Osteocyte (in vitro differentiated cells): ENCODE results near the gene AIF1. TPM values are rescaled to one million over a fixed set of nuclear protein-coding genes. Genes with fewer than 3 reads are reported as not detected.
A peak's percentile ranks its signal among the peaks of the same experiment; 100 is the strongest.

ENCODE experiments used
- DNase-seq: peaks from one replicate; pipeline ENCODE4 v3.0.0; 2021; ENCODE audit warnings: mixed read lengths; ENCODE audit not compliant: unreplicated experiment; ENCODE audit errors: extremely low spot score
- H3K27ac Mint-ChIP-seq: one replicate; pipeline ENCODE4 v1.8.0; 2021; ENCODE audit warnings: mild to moderate bottlenecking, mixed read lengths; ENCODE audit not compliant: unreplicated experiment
- H3K27me3 Mint-ChIP-seq: one replicate; pipeline ENCODE4 v1.8.0; 2021; ENCODE audit warnings: mixed read lengths; ENCODE audit not compliant: unreplicated experiment
- H3K36me3 Mint-ChIP-seq: one replicate; pipeline ENCODE4 v1.8.0; 2021; ENCODE audit warnings: mixed read lengths; ENCODE audit not compliant: unreplicated experiment
- H3K4me1 Mint-ChIP-seq: one replicate; pipeline ENCODE4 v1.8.0; 2021; ENCODE audit warnings: mixed read lengths; ENCODE audit not compliant: unreplicated experiment
- H3K4me3 Mint-ChIP-seq: one replicate; pipeline ENCODE4 v1.8.0; 2021; ENCODE audit warnings: mild to moderate bottlenecking, moderate library complexity, mixed read lengths; ENCODE audit not compliant: unreplicated experiment
- H3K9me3 Mint-ChIP-seq: one replicate; pipeline ENCODE4 v1.8.0; 2021; ENCODE audit warnings: mixed read lengths; ENCODE audit not compliant: unreplicated experiment
- CTCF ChIP-seq: fragments of 200-600 bp; sonication (generic); IDR thresholded peaks from 2 replicates; pipeline ENCODE4 v1.5.0; 2021; ENCODE audit warnings: antibody characterized with exemption, mild to moderate bottlenecking, moderate library complexity
- total RNA-seq: library from RNA; stranded (reverse); gene quantifications from 2 replicates; pipeline ENCODE4 v1.2.1, GENCODE V29; 2021

The AIF1 gene
- total RNA-seq, 1 donor from 2014 or later, result not detected

DNA sequence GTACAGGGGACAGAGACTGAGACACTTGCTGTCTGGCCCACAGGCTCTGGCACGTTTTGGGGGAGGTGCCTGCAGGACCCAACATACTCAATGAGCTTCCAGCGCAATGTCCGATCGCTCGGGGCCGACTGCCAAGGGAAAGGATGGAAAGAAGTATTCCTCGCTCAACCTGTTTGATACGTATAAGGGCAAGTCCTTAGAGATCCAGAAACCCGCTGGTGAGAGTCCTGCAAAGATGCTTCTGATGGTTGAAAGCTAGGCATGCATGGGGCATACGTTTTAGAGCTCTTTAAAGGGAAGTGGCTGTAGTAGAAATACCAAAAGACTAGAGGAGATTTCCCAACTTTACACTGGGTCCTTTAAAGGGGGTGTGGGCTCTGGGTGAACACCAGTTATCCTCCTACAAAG lies 7.7 kb downstream of the AIF1 start:
- H3K27me3 Mint-ChIP-seq, result no peaks in the 10 kb centered on the region
- H3K36me3 Mint-ChIP-seq, result peaks cover 37% of the 10 kb centered on the region
- no peaks in the 10 kb centered on the region for H3K9me3 Mint-ChIP-seq
- peak overlapping the region; percentile 92 for H3K27ac Mint-ChIP-seq
- TF ChIP-seq CTCF, result no peak
- peaks cover 18% of the 10 kb centered on the region for H3K4me1 Mint-ChIP-seq
- H3K4me3 Mint-ChIP-seq, result peak overlapping the region; percentile 80
- no peak for DNase-seq

DNA sequence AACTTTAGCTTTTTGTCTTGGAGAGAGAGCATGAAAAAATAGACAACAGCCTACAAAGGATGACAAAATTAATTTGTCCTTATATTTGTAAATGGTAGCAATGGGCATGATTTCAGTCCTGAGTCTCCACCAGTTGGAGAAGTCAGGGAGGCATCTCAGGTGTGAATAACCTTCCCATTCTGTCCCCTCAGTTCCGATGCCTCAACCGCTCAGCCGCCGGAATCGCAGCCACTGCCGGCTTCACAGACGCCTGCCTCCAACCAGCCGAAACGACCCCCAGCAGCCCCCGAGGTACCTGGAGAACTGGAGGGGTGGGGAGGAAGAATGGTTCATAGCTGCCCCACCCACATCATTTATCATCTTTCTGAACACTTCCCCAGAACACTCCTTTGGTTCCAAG lies 9.0 kb downstream of the AIF1 start:
- no peak for DNase-seq
- Mint-ChIP-seq H3K27me3 (no peaks in the 10 kb centered on the region), H3K36me3 (peaks cover 46% of the 10 kb centered on the region), H3K9me3 (no peaks in the 10 kb centered on the region), H3K4me3 (no peak overlapping the region), H3K27ac (no peak overlapping the region), H3K4me1 (peaks cover 18% of the 10 kb centered on the region)
- no peak for TF ChIP-seq CTCF

GRCh38 chr6:31626952-31627351 lies 11.9 kb downstream of the AIF1 start:
- Mint-ChIP-seq H3K36me3 (peaks cover 63% of the 10 kb centered on the region), H3K27me3 (no peaks in the 10 kb centered on the region), H3K4me3 (no peak overlapping the region), H3K4me1 (peaks cover 10% of the 10 kb centered on the region), H3K9me3 (no peaks in the 10 kb centered on the region), H3K27ac (no peak overlapping the region)
- no peak for DNase-seq
- no peak for TF ChIP-seq CTCF

- H3K4me1 Mint-ChIP-seq, result peaks cover 2% of the 10 kb centered on the region
- no peaks in the 10 kb centered on the region for H3K9me3 Mint-ChIP-seq
- H3K36me3 Mint-ChIP-seq, result peaks cover 62% of the 10 kb centered on the region
- H3K4me3 Mint-ChIP-seq, result no peak overlapping the region
- TF ChIP-seq CTCF, result no peak
- no peaks in the 10 kb centered on the region for H3K27me3 Mint-ChIP-seq
- H3K27ac Mint-ChIP-seq, result no peak overlapping the region
- no peak for DNase-seq
These were observed 12.8 kb downstream of the AIF1 start for GRCh38 chr6:31627690-31628287.

DNA sequence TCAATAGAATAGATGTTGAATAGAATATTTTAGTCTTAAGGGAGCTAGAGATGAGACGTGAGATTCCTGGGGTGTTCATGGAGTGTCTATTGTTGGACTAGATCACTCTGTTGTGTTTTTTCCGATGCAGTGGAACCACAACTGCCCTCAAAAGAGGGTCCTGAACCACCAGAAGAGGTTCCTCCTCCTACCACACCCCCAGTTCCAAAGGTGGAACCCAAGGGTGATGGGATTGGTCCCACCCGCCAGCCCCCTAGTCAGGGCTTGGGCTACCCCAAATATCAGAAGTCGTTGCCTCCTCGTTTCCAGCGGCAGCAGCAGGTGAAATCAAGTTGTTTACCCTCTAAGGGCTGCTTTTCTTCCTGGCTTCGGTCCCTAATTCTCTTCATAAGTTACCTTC lies 14.0 kb downstream of the AIF1 start:
- no peak for DNase-seq
- TF ChIP-seq CTCF, result no peak
- no peaks in the 10 kb centered on the region for H3K9me3 Mint-ChIP-seq
- H3K4me1 Mint-ChIP-seq, result peaks cover 1% of the 10 kb centered on the region
- no peaks in the 10 kb centered on the region for H3K27me3 Mint-ChIP-seq
- H3K4me3 Mint-ChIP-seq, result no peak overlapping the region
- H3K36me3 Mint-ChIP-seq, result peaks cover 59% of the 10 kb centered on the region
- no peak overlapping the region for H3K27ac Mint-ChIP-seq
